Left ventricle myocardium inferior (tissue), 1 donor: ENCODE data around the gene SCYL1. TPM values are rescaled to one million over a fixed set of nuclear protein-coding genes. Genes with fewer than 3 reads are reported as not detected.

ENCODE experiments used
- DNase-seq: peaks from one replicate; pipeline ENCODE4 v3.0.0-alpha.2; 2020
- H3K27ac ChIP-seq: fragments of 200-600 bp; replicated peaks from 2 replicates; pipeline ENCODE4 v1.8.0; 2021
- H3K27me3 ChIP-seq: fragments of 200-600 bp; 2 replicates; pipeline ENCODE4 v1.8.0; 2021; ENCODE audit warnings: low read depth
- H3K36me3 ChIP-seq: fragments of 200-600 bp; 2 replicates; pipeline ENCODE4 v1.8.0; 2021
- H3K4me1 ChIP-seq: fragments of 200-600 bp; 2 replicates; pipeline ENCODE4 v1.8.0; 2021
- H3K4me3 ChIP-seq: fragments of 200-600 bp; 2 replicates; pipeline ENCODE4 v1.8.0; 2021; ENCODE audit warnings: mild to moderate bottlenecking, moderate library complexity
- H3K9me3 ChIP-seq: fragments of 200-600 bp; replicated peaks from 2 replicates; pipeline ENCODE4 v1.8.0; 2021
- intact Hi-C: fragments of 100-400 bp; cut with micrococcal nuclease; formaldehyde crosslinking; loops from one replicate; pipeline ENCODE4 v1.11.0; 2022
- total RNA-seq: library from RNA; stranded (reverse); fragmentation: NEBNext Ultra II Directional; extraction: Animal tissue kit (Norgen Biotek cat#: 25700); gene quantifications from one replicate; pipeline ENCODE4 v1.2.1, GENCODE V29; 2021
- TF ChIP-seq, protein P1 (sequence below): fragments of 200-600 bp; IDR thresholded peaks from 2 replicates; pipeline ENCODE4 v1.8.0; 2021; ENCODE audit warnings: antibody characterized with exemption, mild to moderate bottlenecking, borderline replicate concordance
- donor health status: DM: no; HTN: yes; CAD: no; lungs with severe emphysema.

SCYL1 gene
- total RNA-seq, 1 donor from 2014 or later = 60.2 TPM

DNA sequence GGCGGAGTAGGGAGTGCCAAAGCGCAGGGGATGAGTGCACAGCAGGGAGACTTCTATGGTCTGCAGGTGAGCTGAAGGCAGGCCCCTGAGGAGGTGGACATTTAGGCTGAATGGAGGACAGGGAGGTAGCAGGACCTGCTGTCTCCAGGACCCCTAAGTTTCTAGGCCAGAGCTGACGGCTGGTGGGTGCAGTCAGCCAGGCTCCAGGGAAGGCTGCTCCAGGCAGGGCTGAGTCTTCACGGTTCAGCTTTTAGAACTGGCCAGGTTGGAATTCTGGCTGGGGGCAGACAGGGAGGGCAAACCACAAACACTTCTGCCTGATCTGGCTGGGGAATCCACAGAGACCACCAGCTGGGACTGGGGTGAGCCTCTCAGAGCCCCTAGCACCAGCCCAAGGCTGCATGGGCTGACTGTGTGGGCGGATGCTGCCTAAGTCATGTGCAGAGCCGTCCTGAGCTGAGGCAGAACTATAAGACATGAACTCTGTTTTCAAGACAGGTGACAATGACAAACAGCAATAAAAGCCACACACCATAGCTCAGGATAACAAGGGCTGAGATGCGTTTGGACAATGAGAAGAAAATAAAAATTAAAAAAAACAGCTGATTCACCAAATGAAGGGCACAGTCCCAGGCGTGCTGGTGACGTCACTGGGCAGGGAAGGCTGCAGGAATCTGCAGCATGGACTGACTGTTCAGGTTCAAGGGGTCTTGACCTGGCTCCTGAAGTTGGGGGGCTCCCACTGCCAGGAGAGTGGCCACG, 36.4 kb upstream of the SCYL1 start:
- intact Hi-C loops = no loop called here
- Histone ChIP-seq H3K4me3 (peak overlapping the region; percentile 42), H3K9me3 (no peaks in the 10 kb centered on the region), H3K4me1 (peaks cover 85% of the 10 kb centered on the region), H3K36me3 (no peaks in the 10 kb centered on the region), H3K27me3 (no peaks in the 10 kb centered on the region), H3K27ac (peak overlapping the region; percentile 99)
- TF ChIP-seq, protein P1, sequence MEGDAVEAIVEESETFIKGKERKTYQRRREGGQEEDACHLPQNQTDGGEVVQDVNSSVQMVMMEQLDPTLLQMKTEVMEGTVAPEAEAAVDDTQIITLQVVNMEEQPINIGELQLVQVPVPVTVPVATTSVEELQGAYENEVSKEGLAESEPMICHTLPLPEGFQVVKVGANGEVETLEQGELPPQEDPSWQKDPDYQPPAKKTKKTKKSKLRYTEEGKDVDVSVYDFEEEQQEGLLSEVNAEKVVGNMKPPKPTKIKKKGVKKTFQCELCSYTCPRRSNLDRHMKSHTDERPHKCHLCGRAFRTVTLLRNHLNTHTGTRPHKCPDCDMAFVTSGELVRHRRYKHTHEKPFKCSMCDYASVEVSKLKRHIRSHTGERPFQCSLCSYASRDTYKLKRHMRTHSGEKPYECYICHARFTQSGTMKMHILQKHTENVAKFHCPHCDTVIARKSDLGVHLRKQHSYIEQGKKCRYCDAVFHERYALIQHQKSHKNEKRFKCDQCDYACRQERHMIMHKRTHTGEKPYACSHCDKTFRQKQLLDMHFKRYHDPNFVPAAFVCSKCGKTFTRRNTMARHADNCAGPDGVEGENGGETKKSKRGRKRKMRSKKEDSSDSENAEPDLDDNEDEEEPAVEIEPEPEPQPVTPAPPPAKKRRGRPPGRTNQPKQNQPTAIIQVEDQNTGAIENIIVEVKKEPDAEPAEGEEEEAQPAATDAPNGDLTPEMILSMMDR = no peak
- no peak for DNase-seq

DNA sequence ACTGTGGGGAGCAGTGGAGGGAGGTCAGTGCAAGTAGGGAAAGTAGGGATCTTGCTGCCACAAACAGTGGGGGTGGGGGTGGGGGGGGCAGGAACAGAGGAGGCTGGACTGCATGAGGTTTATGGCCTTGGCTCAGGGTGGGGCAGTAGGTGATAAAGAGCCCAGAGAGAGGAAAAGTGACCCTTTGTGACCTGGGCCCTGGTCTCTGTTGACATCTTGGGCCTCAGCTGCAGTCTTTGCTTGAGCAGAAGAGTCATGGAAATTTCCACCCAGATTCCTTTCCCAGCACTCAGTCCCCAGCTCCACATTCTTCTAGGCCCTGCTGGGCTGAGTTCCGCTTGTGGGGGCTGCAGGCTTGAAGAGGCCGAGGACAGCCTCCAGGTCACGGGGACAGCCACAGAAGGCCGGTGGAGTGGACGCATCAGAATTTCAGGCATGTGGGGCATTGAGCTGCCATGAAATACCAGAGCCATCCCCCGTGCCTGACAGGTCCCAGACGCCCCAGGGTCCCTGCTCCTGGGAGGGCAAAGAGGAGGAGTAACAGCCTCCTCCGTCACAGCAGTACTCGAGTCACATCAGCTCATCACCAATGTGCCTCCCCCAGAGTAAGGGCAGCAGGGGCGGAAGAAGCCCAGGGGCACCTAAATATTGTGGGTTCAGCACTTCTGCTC, 35.7 kb upstream of the SCYL1 start:
- H3K36me3 ChIP-seq = no peaks in the 10 kb centered on the region
- intact Hi-C loops = no loop called here
- H3K4me1 ChIP-seq = peaks cover 92% of the 10 kb centered on the region
- peak overlapping the region; percentile 42 for H3K4me3 ChIP-seq
- TF ChIP-seq, protein P1 = no peak
- no peaks in the 10 kb centered on the region for H3K27me3 ChIP-seq
- DNase-seq = peak; percentile 73
- H3K9me3 ChIP-seq = no peaks in the 10 kb centered on the region
- peak overlapping the region; percentile 99 for H3K27ac ChIP-seq

DNA sequence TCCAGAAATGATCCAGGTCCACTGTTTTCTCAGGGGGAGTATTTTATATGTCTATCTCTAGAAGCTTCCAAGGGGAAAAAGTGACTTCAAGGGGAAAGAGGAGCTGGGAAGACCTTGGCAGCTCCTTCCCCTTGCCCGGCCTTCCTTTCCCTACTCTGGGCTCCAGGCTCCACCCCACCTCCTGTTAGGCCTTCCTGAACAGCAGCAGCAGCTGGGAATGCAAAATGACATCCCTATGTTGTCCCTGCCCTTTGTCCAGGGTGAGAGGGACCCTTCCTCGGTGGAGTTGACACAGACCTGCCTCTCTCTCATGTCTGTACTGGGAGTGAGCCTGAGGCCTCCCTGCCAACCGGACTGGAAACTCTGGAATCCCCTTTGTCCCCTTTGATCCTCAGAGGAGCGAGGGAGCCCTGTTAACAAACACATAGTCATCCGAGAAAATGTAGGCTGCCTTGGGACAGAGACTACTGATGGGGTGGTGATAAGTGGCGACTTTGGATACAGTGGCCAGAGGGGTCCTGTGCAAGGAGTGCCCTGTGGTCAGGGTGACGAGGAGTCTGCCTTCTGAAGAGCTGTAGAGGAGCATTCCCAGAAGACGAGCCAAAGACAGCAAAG, 35.1 kb upstream of the SCYL1 start:
- Histone ChIP-seq H3K27me3 (no peaks in the 10 kb centered on the region), H3K27ac (peak overlapping the region; percentile 99), H3K4me3 (peak overlapping the region; percentile 42), H3K9me3 (no peaks in the 10 kb centered on the region), H3K36me3 (no peaks in the 10 kb centered on the region), H3K4me1 (peaks cover 97% of the 10 kb centered on the region)
- intact Hi-C loops = no loop called here
- TF ChIP-seq, protein P1 = no peak
- no peak for DNase-seq

DNA sequence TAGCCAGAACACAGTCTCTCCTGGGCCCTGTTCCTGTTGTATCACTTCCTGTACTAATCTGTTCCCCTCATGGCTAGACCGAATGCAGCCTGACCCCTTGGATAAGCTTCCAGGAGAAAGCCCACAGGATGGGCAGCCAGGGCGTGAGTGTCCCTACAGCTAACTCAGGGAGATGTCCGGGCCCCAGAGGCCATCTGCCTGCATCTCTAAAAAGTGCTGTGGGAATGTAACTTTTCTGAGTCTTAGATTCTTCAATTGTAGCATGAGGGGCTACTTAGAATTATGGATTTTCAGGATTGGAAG, 33.8 kb upstream of the SCYL1 start:
- H3K4me3 ChIP-seq = peak overlapping the region; percentile 35
- H3K9me3 ChIP-seq = no peaks in the 10 kb centered on the region
- intact Hi-C loops = no loop called here
- peak; percentile 17 for DNase-seq
- no peaks in the 10 kb centered on the region for H3K27me3 ChIP-seq
- peaks cover 97% of the 10 kb centered on the region for H3K4me1 ChIP-seq
- TF ChIP-seq, protein P1 = no peak
- H3K27ac ChIP-seq = peak overlapping the region; percentile 99
- H3K36me3 ChIP-seq = no peaks in the 10 kb centered on the region

DNA sequence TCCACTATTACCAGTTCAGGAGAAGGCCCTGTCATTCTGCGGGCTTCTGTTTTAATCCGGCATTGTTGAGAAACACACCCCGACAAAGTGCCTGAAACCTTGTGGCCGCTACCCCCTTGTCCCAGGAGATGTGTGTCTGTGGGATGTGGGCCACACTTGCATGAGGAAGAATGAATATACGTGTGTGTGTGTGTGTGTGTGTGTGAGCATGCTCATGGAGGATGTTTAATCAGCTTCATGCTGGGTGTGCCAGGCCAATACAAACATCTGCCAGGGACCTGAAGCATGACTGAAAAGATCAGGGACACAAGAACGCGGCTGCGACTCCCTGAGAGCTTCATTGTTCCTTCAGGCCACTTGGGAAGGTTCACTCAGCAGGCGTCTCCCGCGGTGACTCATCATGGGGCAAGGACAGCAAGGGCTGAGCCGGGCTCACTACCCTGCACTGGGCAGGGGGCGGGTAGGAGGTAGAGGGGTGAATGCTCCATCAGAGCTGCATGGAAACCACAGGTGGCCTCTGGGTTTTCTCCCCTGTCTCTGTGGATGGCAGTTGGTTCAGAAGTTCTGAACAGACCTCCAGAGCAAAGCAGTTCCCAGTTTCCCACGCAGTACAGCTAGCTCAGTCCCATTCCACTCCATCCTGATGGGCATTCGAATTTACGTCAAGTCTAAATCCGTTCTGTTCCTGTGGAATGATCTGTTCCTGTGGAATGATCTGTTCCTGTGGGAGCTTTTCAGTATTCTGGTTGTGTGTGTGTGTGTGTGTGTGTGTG, 33.1 kb upstream of the SCYL1 start:
- DNase-seq = peak; percentile 79
- Histone ChIP-seq H3K9me3 (no peaks in the 10 kb centered on the region), H3K36me3 (no peaks in the 10 kb centered on the region), H3K27me3 (no peaks in the 10 kb centered on the region), H3K4me1 (peaks cover 97% of the 10 kb centered on the region), H3K4me3 (peak overlapping the region; percentile 35), H3K27ac (peak overlapping the region; percentile 99)
- intact Hi-C loops = no loop called here
- TF ChIP-seq, protein P1 = no peak
